GM06990 (cell line): ENCODE results near the gene ZAR1L.

Experiments used
- DNase-seq: peaks from one replicate; pipeline ENCODE4 v3.0.0-alpha.2; 2011; ENCODE audit not compliant: insufficient read length; ENCODE audit errors: extremely low read depth
- H3K27me3 ChIP-seq: replicated peaks from 2 replicates; pipeline ENCODE4 v1.6.0; 2011; ENCODE audit warnings: low read length; ENCODE audit not compliant: control insufficient read depth, insufficient read depth
- H3K36me3 ChIP-seq: 2 replicates; pipeline ENCODE4 v1.5.1; 2011; ENCODE audit warnings: low read length; ENCODE audit not compliant: control insufficient read depth, insufficient read depth
- H3K4me3 ChIP-seq: replicated peaks from 2 replicates; pipeline ENCODE4 v1.5.1; 2011; ENCODE audit warnings: low read depth, mild to moderate bottlenecking, control low read depth, low read length
- TF ChIP-seq, protein P1 (sequence below): IDR thresholded peaks from 2 replicates; pipeline ENCODE4 v1.5.1; 2011; ENCODE audit warnings: low read length, control low read depth, mild to moderate bottlenecking, inconsistent platforms; ENCODE audit not compliant: insufficient read depth, poor library complexity, severe bottlenecking

Gene ZAR1L

DNA sequence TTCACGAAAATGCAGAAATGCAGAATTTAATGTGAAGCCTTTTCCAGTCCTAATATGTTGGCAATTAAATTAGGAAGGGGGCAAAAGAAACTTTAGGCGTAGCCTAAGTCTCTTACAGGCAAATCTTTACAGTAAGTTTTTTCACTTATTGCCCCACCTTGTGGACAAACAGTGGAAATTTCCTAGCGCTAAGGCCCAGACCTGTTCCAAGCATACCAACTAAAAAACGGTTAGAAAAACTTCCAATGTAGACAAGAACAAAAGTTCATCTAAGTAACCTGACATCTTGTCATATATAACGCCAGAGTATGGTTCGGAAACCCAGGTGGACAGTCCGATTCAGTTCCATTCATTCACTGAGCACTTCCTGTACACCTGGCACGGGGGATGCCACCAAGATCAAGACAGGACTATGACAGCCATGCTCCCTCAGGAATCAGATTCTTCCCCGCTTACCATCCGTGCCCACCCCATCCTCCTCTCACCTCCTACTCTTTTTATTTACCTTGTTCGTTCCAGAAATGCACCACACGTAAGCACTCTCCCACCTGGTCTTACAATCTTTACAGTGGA lies 4.9 kb downstream of the ZAR1L start:
- TF ChIP-seq, protein P1, sequence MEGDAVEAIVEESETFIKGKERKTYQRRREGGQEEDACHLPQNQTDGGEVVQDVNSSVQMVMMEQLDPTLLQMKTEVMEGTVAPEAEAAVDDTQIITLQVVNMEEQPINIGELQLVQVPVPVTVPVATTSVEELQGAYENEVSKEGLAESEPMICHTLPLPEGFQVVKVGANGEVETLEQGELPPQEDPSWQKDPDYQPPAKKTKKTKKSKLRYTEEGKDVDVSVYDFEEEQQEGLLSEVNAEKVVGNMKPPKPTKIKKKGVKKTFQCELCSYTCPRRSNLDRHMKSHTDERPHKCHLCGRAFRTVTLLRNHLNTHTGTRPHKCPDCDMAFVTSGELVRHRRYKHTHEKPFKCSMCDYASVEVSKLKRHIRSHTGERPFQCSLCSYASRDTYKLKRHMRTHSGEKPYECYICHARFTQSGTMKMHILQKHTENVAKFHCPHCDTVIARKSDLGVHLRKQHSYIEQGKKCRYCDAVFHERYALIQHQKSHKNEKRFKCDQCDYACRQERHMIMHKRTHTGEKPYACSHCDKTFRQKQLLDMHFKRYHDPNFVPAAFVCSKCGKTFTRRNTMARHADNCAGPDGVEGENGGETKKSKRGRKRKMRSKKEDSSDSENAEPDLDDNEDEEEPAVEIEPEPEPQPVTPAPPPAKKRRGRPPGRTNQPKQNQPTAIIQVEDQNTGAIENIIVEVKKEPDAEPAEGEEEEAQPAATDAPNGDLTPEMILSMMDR, result peak; percentile 57
- no peaks in the 10 kb centered on the region for H3K36me3 ChIP-seq
- no peaks in the 10 kb centered on the region for H3K27me3 ChIP-seq
- no peak overlapping the region for H3K4me3 ChIP-seq
- DNase-seq, result peak; percentile 8

DNA sequence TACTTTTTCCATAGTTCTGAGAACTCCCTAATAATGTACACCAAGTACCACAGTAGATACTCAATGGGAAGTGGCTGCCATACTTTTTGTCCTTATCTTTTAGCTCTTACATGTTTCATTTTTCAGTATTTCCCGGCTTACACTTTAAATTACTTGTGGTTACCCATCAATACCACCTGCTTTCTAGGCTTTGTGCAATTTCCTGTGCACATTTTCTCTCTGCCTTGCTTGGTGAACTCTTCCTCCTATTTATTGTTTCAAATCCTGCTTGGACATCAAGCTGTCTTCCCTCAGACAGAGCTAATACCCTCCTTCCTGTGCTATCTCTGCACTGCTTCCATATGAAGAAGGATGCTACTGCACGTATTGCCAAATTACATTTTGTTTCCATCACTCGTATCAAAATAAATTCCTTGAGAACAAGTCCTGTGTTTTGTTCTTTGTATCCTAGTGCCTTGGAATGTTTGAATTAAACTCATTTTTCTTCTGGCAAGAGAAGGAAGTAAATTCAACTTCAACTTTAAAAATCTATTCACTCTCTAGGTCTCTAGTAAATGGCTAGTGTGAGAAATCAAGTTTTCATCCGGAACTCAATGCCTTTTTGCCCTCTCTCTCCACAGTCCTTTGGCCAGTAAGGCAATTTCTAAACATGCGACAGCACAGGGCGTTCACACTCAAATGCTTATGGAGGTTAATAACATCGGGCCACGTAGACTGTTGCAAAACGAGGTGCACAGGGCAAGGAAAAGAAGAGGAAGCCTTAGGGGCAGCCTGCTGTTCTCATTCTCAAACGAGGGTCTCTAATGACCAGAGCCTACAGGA lies 5.6 kb downstream of the ZAR1L start:
- Histone ChIP-seq H3K27me3 (no peaks in the 10 kb centered on the region), H3K36me3 (no peaks in the 10 kb centered on the region), H3K4me3 (no peak overlapping the region)
- no peak for DNase-seq
- TF ChIP-seq, protein P1, result no peak

DNA sequence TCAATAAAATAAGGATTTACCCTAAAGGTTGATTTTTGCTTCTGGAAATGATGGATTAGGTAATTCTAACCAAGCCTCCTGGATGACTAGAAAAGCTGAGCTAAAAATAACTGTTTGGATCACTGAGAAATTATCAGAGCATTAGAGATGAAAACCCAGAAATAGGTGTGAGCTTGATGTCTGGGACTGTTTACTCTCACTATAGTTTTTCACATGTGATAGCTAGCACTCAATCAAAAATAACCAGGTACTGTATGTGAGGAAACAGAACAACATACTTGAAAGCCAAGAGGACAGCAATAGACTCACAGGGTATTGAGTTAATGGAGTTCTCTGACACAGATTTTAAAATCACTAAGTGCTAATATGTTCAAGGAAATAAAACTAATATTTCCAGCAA lies 9.5 kb downstream of the ZAR1L start:
- no peak for DNase-seq
- TF ChIP-seq, protein P1, result no peak
- Histone ChIP-seq H3K36me3 (no peaks in the 10 kb centered on the region), H3K4me3 (no peak overlapping the region), H3K27me3 (no peaks in the 10 kb centered on the region)

DNA sequence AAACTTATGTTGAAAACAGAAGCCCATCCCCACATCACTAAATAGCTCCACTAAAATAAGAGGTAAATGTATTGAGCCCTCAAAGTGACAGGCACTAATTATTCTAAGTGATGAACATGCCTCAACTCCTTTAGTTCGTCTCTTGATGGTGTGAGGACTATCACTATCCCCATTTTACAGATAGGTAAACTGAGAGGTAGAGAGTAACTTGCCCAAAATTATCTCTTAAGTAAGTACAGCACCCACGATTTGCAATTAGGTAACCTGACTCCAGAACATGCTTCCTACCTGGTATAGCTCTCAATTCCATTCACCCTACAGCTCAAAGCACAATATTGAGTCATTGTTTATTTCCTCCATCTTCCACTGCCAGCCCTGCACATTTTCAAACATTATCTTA lies 12.7 kb downstream of the ZAR1L start:
- H3K4me3 ChIP-seq, result no peak overlapping the region
- TF ChIP-seq, protein P1, result no peak
- DNase-seq, result no peak

DNA sequence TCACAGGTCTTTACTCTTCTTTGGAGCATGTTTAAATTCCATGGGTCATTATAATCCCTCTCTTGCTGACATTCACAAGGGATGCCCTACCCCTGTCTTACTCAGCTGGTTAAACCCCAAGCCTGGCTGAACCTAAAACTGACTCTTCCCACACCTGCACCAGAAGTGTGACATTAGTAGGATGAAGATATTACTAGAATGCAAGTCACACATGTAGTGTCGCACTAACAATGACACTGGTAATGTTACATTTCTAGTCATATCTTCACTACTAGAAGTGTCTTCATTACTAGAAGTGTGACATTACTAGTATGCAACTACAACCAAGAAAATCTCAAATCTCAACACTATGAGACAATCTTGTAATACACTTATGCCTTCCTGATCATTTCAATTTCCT lies 14.2 kb downstream of the ZAR1L start:
- TF ChIP-seq, protein P1, result no peak
- no peaks in the 10 kb centered on the region for H3K36me3 ChIP-seq
- H3K27me3 ChIP-seq, result no peaks in the 10 kb centered on the region
- DNase-seq, result no peak
- H3K4me3 ChIP-seq, result no peak overlapping the region

More for the DNA sequence above, 12.7 kb downstream of the ZAR1L start:
- Histone ChIP-seq H3K36me3 (no peaks in the 10 kb centered on the region), H3K27me3 (no peaks in the 10 kb centered on the region)
